Colonic mucosa (tissue), 4 donors: ENCODE results near the gene GJA3. TPM values are rescaled to one million over a fixed set of nuclear protein-coding genes. Genes with fewer than 3 reads are reported as not detected.

Experiments used
- DNase-seq: peaks from one replicate; pipeline ENCODE4 v3.0.0-alpha.2; 2020
- H3K27ac ChIP-seq: fragments of 200-600 bp; one replicate; pipeline ENCODE4 v1.8.0; 2021
- H3K27me3 ChIP-seq: fragments of 200-600 bp; one replicate; pipeline ENCODE4 v1.8.0; 2021
- H3K36me3 ChIP-seq: fragments of 200-600 bp; one replicate; pipeline ENCODE4 v1.8.0; 2021
- H3K4me1 ChIP-seq: fragments of 200-600 bp; one replicate; pipeline ENCODE4 v1.8.0; 2021; ENCODE audit warnings: mild to moderate bottlenecking
- H3K4me3 ChIP-seq: fragments of 200-600 bp; one replicate; pipeline ENCODE4 v1.8.0; 2021
- H3K9ac ChIP-seq, 2 donors: one replicate each; pipeline ENCODE4 v1.7.0; 2013; ENCODE audit warnings: control low read depth in 2 of 2, low read depth in 2 of 2, low read length in 2 of 2
- H3K9me3 ChIP-seq: fragments of 200-600 bp; one replicate; pipeline ENCODE4 v1.8.0; 2021
- CTCF ChIP-seq: fragments of 200-600 bp; IDR thresholded peaks from one replicate; pipeline ENCODE4 v1.8.0; 2022; ENCODE audit warnings: antibody characterized with exemption, mild to moderate bottlenecking
- intact Hi-C: fragments of 100-400 bp; cut with DNase I; formaldehyde crosslinking; loops from one replicate; pipeline ENCODE4 v1.14.1; 2022
- total RNA-seq, 2 donors: library from RNA; stranded (reverse); fragmentation: NEBNext Ultra II Directional in 1 of 2; extraction: Animal tissue kit (Norgen Biotek cat#: 25700) in 1 of 2; gene quantifications; one replicate each; pipeline ENCODE4 v1.2.1, GENCODE V29; 2021
- donor health status: healthy.
- donor health status: DM: no; HTN: no; CAD: no.
- donor health status: DM: no; HTN: no; CAD: no.

The GJA3 gene
- total RNA-seq, 2 donors from 2014 or later = 0.05 TPM; not detected in 1

GRCh38 chr13:20141238-20142022 is 19.4 kb downstream of the GJA3 start:
- Histone ChIP-seq H3K9me3 (no peaks in the 10 kb centered on the region), H3K27ac (no peak overlapping the region), H3K9ac (no peak overlapping the region), H3K27me3 (peaks cover 26% of the 10 kb centered on the region), H3K4me3 (no peak overlapping the region), H3K4me1 (no peaks in the 10 kb centered on the region), H3K36me3 (no peaks in the 10 kb centered on the region)
- no peak for TF ChIP-seq CTCF
- intact Hi-C loops = no loop called here
- no peak for DNase-seq

- no peaks in the 10 kb centered on the region for H3K36me3 ChIP-seq
- no peaks in the 10 kb centered on the region for H3K9me3 ChIP-seq
- H3K27ac ChIP-seq = no peak overlapping the region
- peaks cover 26% of the 10 kb centered on the region for H3K27me3 ChIP-seq
- DNase-seq = no peak
- intact Hi-C loops = no loop called here
- no peaks in the 10 kb centered on the region for H3K4me1 ChIP-seq
- no peak for TF ChIP-seq CTCF
- no peak overlapping the region for H3K4me3 ChIP-seq
- no peak overlapping the region for H3K9ac ChIP-seq
Measured at GRCh38 chr13:20140487-20140886, 20.4 kb downstream of the GJA3 start.

GRCh38 chr13:20137875-20138274 is 23.0 kb downstream of the GJA3 start:
- H3K9ac ChIP-seq = no peak overlapping the region
- intact Hi-C loops = no loop called here
- H3K4me1 ChIP-seq = no peaks in the 10 kb centered on the region
- DNase-seq = no peak
- H3K27ac ChIP-seq = no peak overlapping the region
- no peak overlapping the region for H3K4me3 ChIP-seq
- no peak for TF ChIP-seq CTCF
- H3K27me3 ChIP-seq = peaks cover 19% of the 10 kb centered on the region
- no peaks in the 10 kb centered on the region for H3K9me3 ChIP-seq
- H3K36me3 ChIP-seq = no peaks in the 10 kb centered on the region

- TF ChIP-seq CTCF = no peak
- Histone ChIP-seq H3K27me3 (peaks cover 11% of the 10 kb centered on the region), H3K4me1 (no peaks in the 10 kb centered on the region), H3K36me3 (no peaks in the 10 kb centered on the region), H3K27ac (no peak overlapping the region), H3K9ac (no peak overlapping the region), H3K9me3 (no peaks in the 10 kb centered on the region), H3K4me3 (peak overlapping the region; percentile 14)
- intact Hi-C loops = no loop called here
- DNase-seq = peak; percentile 68
Measured at GRCh38 chr13:20136781-20137703, 23.8 kb downstream of the GJA3 start.

GRCh38 chr13:20134732-20135131 is 26.1 kb downstream of the GJA3 start:
- DNase-seq = no peak
- no peaks in the 10 kb centered on the region for H3K27me3 ChIP-seq
- H3K36me3 ChIP-seq = no peaks in the 10 kb centered on the region
- no peaks in the 10 kb centered on the region for H3K4me1 ChIP-seq
- no peak overlapping the region for H3K4me3 ChIP-seq
- H3K9ac ChIP-seq = no peak overlapping the region
- H3K27ac ChIP-seq = no peak overlapping the region
- H3K9me3 ChIP-seq = no peaks in the 10 kb centered on the region
- intact Hi-C loops = no loop called here
- no peak for TF ChIP-seq CTCF
